GM13977 (cell line): Measurements from ENCODE around the gene BMP2K.

Source experiments
- DNase-seq: peaks from one replicate; pipeline ENCODE4 v3.0.0; 2012; ENCODE audit warnings: low spot score
- in situ Hi-C: fragments of 300-500 bp; cut with MboI; formaldehyde crosslinking; loops from one replicate; pipeline ENCODE4 v1.12.0; 2022; ENCODE audit warnings: low sequenced_read_pairs, low pct_unique_long_range_greater_than_20kb, mixed read lengths, inconsistent platforms; ENCODE audit not compliant: unreplicated experiment
- TF ChIP-seq, protein P1 (sequence below): IDR thresholded peaks from 2 replicates; pipeline ENCODE4 v1.5.1; 2012; ENCODE audit warnings: mild to moderate bottlenecking, control low read depth; ENCODE audit not compliant: insufficient read depth; ENCODE audit errors: extremely low read depth, missing control alignments

Gene BMP2K

DNA sequence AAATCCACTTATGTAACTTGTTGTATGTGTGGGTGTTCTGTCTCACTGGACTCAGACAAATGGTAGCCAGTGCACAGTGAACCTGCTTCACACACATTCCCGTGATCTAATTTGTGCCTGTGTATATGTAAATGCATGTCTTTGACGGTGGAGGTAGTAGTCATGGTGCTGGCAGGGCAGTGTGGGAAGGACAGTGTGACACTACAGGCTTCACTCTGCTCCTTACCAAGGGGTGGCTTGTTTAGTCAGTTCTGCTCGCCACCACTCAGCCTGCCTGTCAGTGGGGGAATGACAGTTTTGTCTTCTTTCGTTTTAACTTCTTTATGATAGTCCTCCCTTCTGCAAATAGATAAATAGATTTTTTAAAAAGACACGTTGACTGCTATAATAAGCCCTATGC, 180.8 kb downstream of the BMP2K start:
- in situ Hi-C loops: no loop called here
- TF ChIP-seq, protein P1, sequence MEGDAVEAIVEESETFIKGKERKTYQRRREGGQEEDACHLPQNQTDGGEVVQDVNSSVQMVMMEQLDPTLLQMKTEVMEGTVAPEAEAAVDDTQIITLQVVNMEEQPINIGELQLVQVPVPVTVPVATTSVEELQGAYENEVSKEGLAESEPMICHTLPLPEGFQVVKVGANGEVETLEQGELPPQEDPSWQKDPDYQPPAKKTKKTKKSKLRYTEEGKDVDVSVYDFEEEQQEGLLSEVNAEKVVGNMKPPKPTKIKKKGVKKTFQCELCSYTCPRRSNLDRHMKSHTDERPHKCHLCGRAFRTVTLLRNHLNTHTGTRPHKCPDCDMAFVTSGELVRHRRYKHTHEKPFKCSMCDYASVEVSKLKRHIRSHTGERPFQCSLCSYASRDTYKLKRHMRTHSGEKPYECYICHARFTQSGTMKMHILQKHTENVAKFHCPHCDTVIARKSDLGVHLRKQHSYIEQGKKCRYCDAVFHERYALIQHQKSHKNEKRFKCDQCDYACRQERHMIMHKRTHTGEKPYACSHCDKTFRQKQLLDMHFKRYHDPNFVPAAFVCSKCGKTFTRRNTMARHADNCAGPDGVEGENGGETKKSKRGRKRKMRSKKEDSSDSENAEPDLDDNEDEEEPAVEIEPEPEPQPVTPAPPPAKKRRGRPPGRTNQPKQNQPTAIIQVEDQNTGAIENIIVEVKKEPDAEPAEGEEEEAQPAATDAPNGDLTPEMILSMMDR: no peak
- DNase-seq: no peak

DNA sequence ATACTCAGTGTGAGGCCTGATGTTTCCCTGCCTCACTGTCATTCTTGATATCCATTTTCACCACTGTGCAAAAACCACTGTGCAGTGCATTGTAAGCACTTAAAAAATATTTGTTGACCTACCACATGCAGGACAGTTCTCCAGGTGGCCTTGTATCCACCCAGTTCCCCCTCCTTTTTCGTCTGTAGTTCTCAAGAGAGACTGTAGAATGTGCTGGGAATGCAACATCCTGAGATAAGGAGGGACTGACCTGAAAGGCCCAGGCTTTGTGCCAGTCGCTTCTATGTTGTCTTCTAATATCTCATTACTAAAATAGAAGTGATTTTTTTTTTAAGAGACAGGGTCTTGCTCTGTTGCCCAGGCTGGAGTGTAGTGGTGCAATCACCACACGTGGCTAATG, 184.8 kb downstream of the BMP2K start:
- TF ChIP-seq, protein P1: no peak
- in situ Hi-C loops: no loop called here
- no peak for DNase-seq
